Retina (tissue), 1 donor: Measurements from ENCODE around the gene SCFD2.
A peak's percentile ranks its signal among the peaks of the same experiment; 100 is the strongest.
"Not testable (repeated sequence)": the region's sequence is repeated elsewhere in the genome, so short reads cannot be mapped to it uniquely, and the experiment has no call there.

Experiments used
- DNase-seq: peaks from one replicate; pipeline ENCODE4 v3.0.0-alpha.2; 2016

SCFD2 gene

DNA sequence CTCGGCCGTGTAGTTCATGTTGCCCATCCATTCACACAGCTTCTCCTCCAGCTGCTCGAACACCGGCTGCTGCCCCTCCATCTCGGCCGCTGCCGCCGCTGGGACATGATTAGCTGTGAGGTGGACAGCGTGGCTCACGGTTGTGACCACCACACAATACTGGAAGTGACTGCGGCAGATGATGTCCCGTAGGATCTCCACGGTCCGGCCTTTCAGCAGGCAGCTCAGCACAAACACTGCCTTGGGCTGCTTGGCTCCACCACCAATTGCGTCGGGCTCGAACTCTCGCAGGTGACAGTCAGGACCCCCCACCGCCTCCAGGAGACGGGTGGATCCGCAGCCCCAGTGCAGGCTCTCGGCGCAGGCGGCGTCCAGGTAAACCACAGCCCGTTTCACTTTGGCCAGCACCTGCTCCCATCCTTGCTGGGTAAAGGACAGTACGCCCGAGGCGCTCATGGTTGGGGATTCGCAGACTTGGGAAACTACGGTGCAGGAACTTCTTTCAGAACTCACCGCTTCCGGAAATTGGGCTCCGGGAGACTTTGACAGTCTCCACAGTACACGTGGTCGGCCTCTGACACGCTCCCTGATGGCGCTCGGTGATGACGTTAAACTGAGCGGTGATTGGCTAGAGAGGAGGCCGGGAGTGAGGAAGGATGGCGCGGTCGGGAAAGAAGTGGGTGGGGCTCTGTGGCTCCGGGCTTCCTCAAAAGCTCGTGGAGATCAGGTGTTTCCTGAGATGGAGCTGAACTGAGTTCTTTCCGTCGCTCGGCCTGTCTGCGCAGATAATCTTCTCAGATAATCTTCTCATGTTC is at the start of gene SCFD2:
SCFD2 (minus strand) TSS at position 576 of the 815 bp plus-strand sequence.
- peak; percentile 95 for DNase-seq

DNA sequence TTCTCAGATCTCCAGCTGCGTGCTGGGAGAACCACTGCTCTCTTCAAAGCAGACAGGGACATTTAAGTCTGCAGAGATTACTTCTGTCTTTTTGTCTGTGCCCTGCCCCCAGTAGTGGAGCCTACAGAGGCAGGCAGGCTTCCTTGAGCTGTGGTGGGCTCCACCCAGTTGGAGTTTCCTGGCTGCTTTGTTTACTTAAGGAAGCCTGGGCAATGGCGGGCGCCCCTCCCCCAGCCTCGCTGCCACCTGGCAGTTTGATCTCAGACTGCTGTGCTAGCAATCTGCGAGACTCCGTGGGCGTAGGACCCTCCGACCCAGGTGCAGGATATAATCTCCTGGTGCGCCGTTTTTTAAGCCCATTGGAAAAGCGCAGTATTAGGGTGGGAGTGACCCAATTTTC is 43.6 kb upstream of the SCFD2 start:
- DNase-seq: not testable (repeated sequence)

DNA sequence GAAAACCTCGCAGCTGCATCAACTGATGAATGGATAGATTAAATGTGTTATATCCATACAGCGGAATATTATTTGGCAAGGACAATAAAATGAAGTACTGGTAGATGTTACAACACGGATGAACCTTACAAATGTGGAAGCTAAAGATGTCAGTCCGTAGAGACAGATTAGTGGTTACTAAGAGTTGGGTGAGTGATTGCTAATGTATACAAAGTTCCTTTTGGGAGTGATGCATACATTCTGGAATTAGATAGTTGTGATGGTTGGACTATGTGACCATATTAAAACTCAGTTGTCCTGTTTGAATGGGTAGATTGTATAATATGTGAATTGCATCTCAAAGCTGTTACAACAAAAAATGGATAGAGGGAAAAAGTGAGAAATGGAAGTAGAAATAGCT is 14.4 kb upstream of the SCFD2 start:
- no peak for DNase-seq

DNA sequence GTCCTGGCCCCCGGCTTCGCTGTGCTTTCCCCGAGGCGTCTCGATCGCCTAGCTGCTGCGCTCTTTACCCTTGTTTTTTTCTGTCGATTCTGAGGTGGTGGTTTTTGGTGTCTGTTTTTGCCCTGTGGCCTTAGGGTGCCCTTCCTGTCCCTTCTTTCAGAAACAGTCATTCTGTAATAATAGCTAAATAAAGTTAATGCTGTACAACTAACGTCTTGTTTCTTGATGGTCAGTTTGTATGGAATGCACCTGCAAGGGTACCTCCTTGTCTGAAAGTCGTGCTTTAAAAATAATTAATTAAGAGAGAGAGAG is 12.3 kb upstream of the SCFD2 start:
- DNase-seq: no peak

DNA sequence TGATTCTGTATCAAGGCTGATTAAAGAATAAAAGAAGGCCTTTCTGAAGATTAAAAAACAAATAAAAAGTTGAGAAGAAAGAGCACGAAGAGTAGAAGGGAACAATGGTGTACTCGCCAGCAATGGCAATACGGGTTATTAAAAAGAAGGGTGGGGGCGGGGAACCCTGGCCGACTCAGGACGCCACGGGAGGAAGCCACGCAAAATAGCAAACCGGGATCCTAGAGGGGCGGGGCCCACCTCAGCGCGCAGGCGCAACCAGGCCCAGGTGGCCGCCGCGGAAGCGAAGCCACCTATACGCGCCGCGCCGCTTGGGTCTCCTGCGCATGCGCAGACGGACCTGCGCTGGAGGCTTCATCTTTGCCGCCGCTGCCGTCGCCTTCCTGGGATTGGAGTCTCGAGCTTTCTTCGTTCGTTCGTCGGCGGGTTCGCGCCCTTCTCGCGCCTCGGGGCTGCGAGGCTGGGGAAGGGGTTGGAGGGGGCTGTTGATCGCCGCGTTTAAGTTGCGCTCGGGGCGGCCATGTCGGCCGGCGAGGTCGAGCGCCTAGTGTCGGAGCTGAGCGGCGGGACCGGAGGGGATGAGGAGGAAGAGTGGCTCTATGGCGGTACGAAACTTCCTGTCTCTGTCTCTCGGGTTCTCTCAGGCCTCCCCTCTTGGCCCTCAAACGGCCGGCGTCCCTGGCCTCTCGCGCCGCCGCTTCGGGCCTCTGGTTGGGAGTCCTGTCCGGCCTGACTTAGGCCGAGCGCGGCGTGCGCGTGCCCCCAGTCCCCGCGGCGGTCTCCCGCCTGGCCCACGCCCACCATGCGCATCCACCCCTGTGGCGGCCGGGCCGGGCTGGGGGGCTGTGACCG is 11.7 kb upstream of the SCFD2 start, which contains the start of gene FIP1L1:
FIP1L1 (plus strand) TSS at position 323 of the 852 bp plus-strand sequence; CDS start at position 521, 198 bp downstream.
- peak; percentile 97 for DNase-seq

DNA sequence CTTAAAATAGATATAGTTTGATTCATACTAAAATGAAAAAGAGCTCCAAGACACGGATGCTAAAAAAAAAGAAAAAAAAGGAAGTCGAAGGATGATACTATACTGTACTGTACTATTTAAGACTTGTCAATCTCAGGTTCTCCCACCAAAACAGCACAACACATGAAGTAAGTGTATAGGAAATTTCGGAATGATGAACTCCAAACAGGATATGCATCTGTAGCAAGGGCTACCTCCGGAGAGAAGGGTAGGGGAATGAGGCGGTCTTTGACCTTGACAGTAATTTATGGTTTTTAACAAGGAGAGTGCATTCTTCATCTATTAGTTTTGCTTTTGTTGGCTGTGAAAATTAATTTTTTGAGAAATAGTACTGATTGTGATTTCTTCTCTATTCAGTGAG is 11.0 kb upstream of the SCFD2 start:
- DNase-seq: no peak

DNA sequence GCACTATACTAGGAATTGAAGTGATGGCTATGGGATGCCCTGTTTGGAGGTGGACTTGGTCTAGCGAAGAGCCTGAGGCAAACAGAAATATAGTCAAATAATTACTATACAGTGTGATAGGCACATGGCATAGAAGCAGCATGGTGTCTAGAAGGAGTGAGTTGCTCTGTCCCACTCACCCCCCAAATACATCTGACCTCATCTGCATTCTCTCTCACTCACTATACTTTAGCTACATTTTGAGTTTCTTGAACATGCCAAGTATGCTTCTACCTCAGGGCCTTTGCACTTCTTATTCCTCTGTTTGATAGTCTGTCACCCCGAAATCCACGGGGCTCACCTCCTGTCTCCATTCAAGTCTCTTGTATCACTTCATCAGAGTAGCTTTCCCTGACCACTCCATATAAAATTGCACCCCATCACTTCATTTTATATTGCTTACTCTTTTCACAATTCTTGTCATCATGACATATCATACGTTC is 9.0 kb upstream of the SCFD2 start:
- no peak for DNase-seq

DNA sequence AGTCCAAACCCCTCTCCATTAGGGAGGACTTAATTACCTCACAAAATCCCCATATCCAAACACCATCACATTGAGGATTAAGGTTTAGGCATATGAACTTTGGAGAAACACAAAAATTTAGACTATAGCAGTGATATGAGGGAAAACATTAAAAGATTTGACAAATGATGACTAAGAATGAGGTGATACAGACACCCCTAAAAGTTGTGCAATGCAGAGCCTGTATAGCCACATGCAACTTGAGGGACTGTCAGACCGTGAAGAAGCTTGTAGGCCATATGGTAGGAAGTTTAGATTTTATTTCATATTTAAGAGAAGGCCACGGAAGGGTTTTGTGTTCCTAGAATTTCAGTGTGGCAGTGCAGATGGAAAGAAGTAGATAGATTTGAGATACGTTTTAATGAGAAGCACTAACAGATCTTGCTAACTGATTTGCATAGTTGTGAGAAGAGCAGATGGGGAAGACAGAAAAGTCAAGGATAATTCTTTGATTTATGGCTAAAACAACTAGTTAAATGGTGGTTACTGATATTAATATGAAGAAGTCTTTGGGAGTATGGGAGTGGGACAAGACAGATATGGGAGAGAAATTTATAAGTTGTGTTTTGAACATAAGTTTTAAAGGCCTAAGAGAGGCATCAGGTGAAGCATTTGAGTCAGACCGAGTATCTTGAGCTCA is 6.1 kb upstream of the SCFD2 start:
- DNase-seq: no peak

DNA sequence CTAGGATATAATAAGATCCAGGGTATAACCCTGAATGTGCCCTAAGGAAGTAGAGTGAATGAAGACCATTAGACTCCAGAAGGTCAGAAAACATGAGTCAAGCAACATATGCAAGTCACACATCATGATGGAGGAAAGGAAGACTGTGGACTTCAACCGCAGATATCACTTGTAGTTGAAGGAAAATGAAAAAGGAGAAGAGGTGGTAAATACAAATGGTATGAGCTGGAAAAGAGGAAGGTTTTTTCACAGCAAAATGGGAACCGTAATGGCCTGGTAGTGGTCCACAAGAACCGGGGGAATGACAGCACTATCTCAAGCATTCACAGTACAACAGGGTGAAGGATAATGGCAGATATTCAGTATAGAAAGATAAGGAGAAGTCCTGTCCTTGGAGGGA is 5.2 kb upstream of the SCFD2 start:
- DNase-seq: no peak

DNA sequence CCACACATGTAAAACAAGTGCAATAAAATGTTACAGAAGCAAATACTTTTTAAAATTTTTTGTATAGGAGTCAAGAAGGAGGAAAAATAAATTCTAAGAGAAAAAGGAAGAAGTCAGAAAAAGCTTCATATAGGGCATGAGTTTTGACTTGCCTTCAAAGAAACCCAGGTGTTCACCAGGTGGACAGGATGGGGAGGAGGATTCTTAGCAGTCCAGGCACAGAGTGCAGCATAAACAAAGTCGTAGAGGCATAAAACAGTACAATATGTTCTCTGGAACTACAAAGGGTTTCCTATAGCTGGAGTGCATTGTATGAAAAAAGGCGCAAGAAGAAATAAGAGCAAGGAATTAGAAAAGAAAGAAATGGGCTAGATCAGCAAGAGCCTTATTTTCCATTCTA is 1.9 kb upstream of the SCFD2 start:
- no peak for DNase-seq

DNA sequence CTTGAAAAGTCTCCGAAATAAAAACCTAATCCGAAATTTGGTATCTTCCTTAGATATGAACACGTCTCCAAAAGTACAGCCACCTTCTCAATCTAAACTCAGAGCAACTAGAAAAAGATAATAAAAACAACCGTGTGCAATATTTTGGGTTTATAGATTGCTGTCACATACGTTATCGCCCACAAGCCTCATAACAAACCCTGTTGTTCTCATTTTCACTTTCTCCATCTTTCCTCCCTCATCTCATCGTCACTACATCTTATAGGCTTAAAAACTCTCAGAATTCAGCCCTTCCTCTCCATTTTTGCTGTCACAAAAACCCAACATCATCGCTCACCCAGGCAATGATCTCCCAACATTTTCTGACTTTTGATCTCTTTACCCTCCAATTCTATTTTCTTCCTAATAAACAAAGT is 448 bp upstream of the SCFD2 start:
- DNase-seq: no peak

DNA sequence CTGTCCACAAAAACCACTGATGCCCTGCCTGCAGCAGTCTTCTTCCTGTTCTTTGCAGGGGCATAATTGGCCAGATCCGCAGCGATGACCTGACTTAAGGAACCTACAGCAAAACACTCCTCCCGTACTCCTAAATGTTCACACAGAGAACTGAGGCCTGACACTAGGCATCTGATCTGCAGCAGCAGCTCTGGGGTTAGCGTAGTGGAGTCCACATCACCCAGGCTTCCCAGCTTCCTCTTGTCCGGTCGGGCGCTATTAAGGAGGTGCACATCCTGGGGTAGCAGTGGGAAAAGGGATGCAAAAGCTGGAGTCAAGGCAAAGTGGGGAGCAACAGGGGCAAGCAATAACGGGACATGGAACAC is 758 bp downstream of the SCFD2 start:
- DNase-seq: no peak

DNA sequence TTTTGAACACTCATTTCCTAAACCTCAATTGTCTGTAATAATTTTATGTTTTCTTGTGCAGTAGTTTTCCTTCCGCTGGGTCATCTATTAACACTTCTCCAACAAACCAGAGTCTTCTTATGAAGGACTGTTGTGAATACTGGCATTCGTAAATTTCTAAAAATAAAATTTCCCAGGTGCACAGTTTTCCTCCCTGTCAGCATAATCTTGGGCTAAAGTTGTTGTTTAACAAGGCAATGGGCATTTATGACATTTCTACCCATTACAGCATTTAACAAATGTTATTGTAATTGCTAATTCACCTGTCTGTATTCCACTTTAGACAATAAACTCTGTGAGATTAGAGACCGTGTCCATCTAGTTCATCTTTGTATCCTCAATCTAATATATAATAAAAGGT is 1.2 kb downstream of the SCFD2 start:
- DNase-seq: no peak

DNA sequence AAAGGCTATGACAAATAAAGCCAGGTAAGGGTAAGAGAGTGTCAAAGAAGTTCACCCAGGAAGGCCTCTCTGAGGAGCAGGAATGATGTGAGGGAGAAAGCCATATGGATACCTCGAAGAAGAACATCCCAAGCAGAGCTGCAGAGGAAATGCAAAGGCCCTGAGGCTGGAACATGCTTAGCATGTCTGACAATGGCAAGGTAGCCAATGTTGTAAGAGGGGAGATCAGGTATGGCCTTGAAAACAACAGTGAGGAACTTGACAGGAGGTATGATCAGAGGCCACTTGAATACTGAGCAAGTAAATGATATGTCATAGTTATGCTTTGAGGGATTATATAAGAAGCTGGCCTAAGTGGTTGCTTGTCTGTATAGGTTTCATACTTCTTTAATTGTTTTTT is 3.8 kb downstream of the SCFD2 start:
- DNase-seq: no peak

DNA sequence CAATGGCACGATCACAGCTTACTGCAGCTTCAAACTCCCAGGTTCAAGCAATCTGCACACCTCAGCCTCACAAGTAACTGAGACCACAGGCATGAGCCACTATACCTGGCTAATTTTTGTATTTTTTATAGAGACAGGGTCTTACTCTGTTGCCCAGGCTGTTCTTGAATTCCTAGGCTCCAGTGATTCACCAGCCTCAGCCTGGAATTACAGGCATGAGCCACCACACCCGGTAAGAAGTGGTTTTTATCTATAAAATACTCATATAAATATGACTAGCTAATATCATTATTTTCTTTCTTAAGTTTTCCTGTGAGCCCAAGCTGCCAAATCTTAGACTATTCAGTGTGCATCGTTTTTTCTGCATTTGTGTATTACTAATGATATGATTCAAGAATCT is 4.4 kb downstream of the SCFD2 start:
- DNase-seq: no peak

DNA sequence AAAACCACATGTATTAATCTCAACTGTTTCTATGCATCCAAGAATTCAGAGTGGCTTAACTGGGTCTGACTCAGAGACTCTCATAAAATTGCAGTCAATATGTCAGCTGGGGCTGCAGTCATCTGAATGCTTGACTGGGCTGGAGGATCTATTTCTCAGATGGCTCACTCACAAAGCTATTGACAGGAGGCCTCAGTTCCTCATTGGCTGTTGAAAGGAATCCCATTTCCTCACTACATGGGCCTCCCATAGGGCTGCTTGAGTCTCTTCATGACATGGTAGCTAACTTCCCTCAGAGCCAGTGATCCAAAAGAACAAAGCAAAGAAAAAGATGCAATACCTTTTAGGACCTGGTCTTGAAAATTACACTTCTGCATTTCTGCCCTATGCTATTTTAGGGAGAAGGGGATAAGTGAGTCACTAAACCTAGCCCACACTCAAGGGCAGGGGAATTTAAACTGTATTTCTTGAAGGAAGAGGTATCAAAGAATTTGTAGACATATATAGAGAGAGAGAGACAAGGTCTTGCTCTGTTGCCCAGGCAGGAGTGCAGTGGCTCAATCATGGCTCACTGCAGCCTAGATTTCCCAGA is 9.8 kb downstream of the SCFD2 start:
- DNase-seq: no peak

DNA sequence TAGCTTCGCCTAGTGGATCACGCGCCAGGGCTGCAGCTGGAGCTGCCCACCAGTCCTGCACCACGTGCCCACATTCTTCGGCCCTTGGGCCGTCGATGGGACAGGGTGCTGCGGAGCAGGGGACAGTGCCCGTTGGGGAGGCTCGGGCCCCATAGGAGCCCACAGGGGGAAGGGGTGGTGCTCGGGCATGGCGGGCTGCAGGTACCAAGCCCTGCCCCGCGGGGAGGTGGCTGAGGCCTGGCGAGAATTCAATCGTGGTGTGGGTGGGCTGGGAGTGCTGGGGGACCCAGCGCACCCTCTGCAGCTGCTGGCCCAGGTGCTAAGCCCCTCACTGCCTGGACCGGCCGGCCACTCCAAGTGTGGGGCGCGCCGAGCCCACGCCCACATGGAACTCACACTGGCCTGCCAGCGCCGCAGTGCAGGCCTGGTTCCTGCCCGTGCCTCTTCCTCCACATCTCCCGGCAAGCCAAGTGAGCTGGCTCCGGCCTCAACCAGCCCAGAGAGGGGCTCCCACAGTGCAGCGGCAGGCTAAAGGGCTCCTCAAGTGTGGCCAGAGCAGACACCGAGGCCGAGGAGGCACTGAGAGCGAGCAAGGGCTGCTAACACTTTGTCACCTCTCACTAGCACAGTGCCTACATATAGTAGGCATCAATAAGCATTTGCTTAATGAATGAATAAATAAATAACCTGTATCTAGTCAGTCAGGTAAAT is 11.7 kb downstream of the SCFD2 start:
- DNase-seq: no peak

DNA sequence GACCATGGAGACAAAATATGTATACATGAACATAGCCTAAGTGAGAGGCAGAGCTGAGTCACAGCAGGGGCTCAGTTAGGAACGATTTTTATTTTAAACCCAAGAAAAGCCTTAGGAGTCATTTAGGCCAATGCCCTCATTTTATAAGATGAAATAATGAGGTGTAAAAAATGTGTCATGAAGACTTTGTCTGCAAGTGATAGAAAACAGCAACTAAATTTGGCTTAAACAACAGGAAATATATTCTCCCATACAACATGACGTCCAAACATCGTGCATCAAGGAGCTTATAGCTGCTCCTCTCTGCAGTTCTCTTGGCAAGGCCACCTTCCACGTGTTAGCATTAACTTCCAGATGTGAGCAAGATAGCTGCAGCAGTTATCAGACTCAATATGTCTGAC is 16.8 kb downstream of the SCFD2 start:
- no peak for DNase-seq

DNA sequence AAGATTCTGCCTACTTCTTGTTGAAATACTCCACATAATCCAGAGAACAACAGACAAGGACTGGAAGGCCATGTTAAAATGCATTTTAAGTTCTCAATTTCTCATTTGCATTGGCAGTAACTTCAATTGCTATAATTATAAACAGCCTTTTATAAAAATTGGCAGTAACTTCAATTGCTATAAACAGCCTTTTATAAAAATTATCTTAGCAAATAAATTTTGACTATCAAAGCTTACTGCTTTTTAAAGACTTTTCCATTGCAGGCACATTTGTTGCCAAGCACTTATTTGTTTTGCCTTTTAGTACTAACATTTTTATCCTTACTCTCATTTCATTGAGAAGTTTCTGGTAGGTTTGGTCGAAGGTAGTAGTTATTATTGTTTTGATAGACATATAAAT is 17.8 kb downstream of the SCFD2 start:
- DNase-seq: no peak

DNA sequence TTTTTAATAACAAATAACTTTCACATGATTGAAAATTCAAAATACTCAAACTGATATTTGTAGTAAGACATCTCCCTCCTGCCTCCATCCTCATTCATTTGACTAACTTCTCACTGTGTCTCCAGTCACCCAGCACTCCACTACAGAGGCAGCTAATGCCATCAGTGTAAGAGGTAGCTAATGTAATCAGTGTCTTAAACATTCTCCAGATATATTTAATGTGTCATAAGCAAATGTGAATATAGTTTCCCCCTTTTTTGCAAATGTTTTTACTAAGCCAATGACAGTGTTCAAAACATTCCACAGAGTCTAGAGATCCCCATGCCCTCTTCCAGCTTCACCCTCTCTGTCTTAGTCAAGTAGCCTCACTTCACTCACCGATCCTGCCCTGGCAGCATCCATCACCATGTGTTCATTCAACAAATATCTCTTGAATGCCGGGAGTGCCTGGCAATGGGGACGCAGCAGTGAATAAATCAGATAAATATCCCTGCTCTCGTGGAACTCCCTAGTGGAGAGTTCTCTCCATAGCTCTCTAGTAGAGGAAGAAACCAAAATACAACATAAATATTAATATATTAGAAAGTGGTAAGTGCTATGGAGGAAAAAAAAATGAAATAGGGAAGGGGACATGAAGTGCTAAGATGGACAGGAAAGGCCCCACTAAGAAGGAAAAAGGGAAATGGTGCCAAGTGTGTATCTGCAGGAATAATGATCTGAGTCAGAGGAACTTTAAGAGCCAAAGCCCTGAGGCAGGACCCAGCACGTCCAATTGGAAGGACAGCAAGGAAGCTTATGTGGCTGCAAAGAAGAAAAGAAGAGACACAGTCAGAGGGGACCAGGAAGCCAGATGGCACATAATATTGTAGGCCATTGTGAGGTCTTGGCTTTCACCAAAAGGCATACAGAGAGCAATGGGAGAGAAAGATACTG is 18.7 kb downstream of the SCFD2 start:
- DNase-seq: no peak

DNA sequence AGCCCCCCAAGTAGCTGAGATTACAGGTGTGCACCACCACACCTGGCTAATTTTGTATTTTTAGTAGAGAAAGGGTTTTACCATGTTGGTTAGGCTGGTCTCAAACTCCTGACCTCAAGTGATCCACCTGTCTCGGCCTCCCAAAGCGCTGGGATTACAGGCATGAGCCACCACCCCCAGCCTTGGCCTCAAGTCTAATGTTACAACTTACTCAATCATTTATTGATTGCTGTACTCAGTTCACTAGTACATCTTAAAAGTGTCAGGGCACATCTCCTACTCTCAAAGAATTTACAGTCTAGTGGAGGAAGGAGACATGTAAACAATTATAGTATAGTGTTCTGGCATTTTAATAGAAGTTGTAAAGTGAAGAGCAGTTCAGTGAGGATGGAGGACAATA is 19.5 kb downstream of the SCFD2 start:
- not testable (repeated sequence) for DNase-seq
